BLaER1 treated with 17β-estradiol and CSF1 and Interleukin-3, amounts not matched to agents 10 nM and 100 nM (cell line): ENCODE measurements around the gene LAMA2.

Source experiments
- H3K27ac ChIP-seq, 11 experiments: shearing (Covaris generic); formaldehyde crosslinking; 2 replicates each; pipeline ENCODE4 v1.8.1; 2022
- H3K27me3 ChIP-seq, 11 experiments: shearing (Covaris generic); formaldehyde crosslinking; 2 replicates each; pipeline ENCODE4 v1.8.1; 2022
- H3K36me3 ChIP-seq, 11 experiments: shearing (Covaris generic); formaldehyde crosslinking; 2 replicates each; pipeline ENCODE4 v1.8.1; 2022
- H3K4me1 ChIP-seq, 10 experiments: shearing (Covaris generic); formaldehyde crosslinking; 2 replicates each; pipeline ENCODE4 v1.8.1; 2022
- H3K4me2 ChIP-seq, 11 experiments: shearing (Covaris generic); formaldehyde crosslinking; 2 replicates each; pipeline ENCODE4 v1.8.1; 2022
- H3K4me3 ChIP-seq, 10 experiments: shearing (Covaris generic); formaldehyde crosslinking; 2 replicates each; pipeline ENCODE4 v1.8.1; 2022
- H3K9ac ChIP-seq, 11 experiments: shearing (Covaris generic); formaldehyde crosslinking; 2 replicates each; pipeline ENCODE4 v1.8.1; 2022
- H3K9me3 ChIP-seq, 11 experiments: shearing (Covaris generic); formaldehyde crosslinking; replicated peaks in 1 of 11; 2 replicates each; pipeline ENCODE4 v1.8.1; 2022
- H4K20me1 ChIP-seq, 11 experiments: shearing (Covaris generic); formaldehyde crosslinking; 2 replicates each; pipeline ENCODE4 v1.8.1; 2022
- Cebpa-rat ChIP-seq, 11 experiments: shearing (Covaris generic); IDR thresholded peaks; 2 replicates each; pipeline ENCODE4 v1.8.1; 2022

LAMA2 gene

GRCh38 chr6:129469070-129469662 is 586.2 kb downstream of the LAMA2 start:
- no peaks in the 10 kb centered on the region for H3K27me3 ChIP-seq
- no peaks in the 10 kb centered on the region for H3K4me1 ChIP-seq
- H3K27ac ChIP-seq: no peak overlapping the region
- TF ChIP-seq Cebpa-rat (IDR thresholded peaks at IDR 0.05): no peak
- H3K9me3 ChIP-seq: no peaks in the 10 kb centered on the region
- no peaks in the 10 kb centered on the region for H4K20me1 ChIP-seq
- H3K4me2 ChIP-seq: no peak overlapping the region
- no peak overlapping the region for H3K4me3 ChIP-seq
- no peak overlapping the region for H3K9ac ChIP-seq
- peaks cover 0 to 10% (median 0%) of the 10 kb centered on the region in 11 experiments; a peak in 2 of 22 replicates for H3K36me3 ChIP-seq

GRCh38 chr6:129472239-129472638 is 589.3 kb downstream of the LAMA2 start:
- Histone ChIP-seq H3K4me1 (no peaks in the 10 kb centered on the region), H4K20me1 (no peaks in the 10 kb centered on the region), H3K27ac (no peak overlapping the region), H3K4me2 (no peak overlapping the region), H3K4me3 (no peak overlapping the region), H3K27me3 (no peaks in the 10 kb centered on the region), H3K36me3 (peaks cover 0 to 7% (median 0%) of the 10 kb centered on the region in 11 experiments; a peak in 1 of 22 replicates), H3K9me3 (no peaks in the 10 kb centered on the region), H3K9ac (no peak overlapping the region)
- TF ChIP-seq Cebpa-rat (IDR thresholded peaks at IDR 0.05): no peak

- Histone ChIP-seq H3K9me3 (no peaks in the 10 kb centered on the region), H3K9ac (no peak overlapping the region), H3K4me1 (no peaks in the 10 kb centered on the region), H4K20me1 (no peaks in the 10 kb centered on the region), H3K4me2 (no peak overlapping the region), H3K27ac (no peak overlapping the region), H3K27me3 (no peaks in the 10 kb centered on the region), H3K4me3 (no peak overlapping the region), H3K36me3 (peaks cover 0 to 7% (median 0%) of the 10 kb centered on the region in 11 experiments; a peak in 1 of 22 replicates)
- no peak for TF ChIP-seq Cebpa-rat (IDR thresholded peaks at IDR 0.05)
Observed at GRCh38 chr6:129473546-129473945, 590.6 kb downstream of the LAMA2 start.

- Histone ChIP-seq H3K36me3 (peaks cover 0 to 14% (median 0%) of the 10 kb centered on the region in 11 experiments; a peak in 1 of 22 replicates), H3K4me2 (no peak overlapping the region), H3K9ac (no peak overlapping the region), H3K9me3 (no peaks in the 10 kb centered on the region), H4K20me1 (no peaks in the 10 kb centered on the region), H3K4me1 (no peaks in the 10 kb centered on the region), H3K4me3 (no peak overlapping the region), H3K27me3 (no peaks in the 10 kb centered on the region), H3K27ac (no peak overlapping the region)
- TF ChIP-seq Cebpa-rat (IDR thresholded peaks at IDR 0.05): no peak
Observed at GRCh38 chr6:129475477-129476247, 592.7 kb downstream of the LAMA2 start.

GRCh38 chr6:129476248-129476564 is 593.3 kb downstream of the LAMA2 start:
- H4K20me1 ChIP-seq: no peaks in the 10 kb centered on the region
- TF ChIP-seq Cebpa-rat (IDR thresholded peaks at IDR 0.05): no peak
- H3K9me3 ChIP-seq: no peaks in the 10 kb centered on the region
- H3K9ac ChIP-seq: no peak overlapping the region
- no peak overlapping the region for H3K27ac ChIP-seq
- H3K4me2 ChIP-seq: no peak overlapping the region
- no peaks in the 10 kb centered on the region for H3K4me1 ChIP-seq
- no peaks in the 10 kb centered on the region for H3K27me3 ChIP-seq
- H3K4me3 ChIP-seq: no peak overlapping the region
- H3K36me3 ChIP-seq: peaks cover 0 to 17% (median 0%) of the 10 kb centered on the region in 11 experiments; a peak in 2 of 22 replicates

GRCh38 chr6:129476810-129477209 is 593.9 kb downstream of the LAMA2 start:
- Histone ChIP-seq H3K9ac (no peak overlapping the region), H3K4me1 (no peaks in the 10 kb centered on the region), H4K20me1 (no peaks in the 10 kb centered on the region), H3K4me2 (no peak overlapping the region), H3K9me3 (no peaks in the 10 kb centered on the region), H3K4me3 (no peak overlapping the region), H3K27me3 (no peaks in the 10 kb centered on the region), H3K36me3 (peaks cover 0 to 23% (median 0%) of the 10 kb centered on the region in 11 experiments; a peak in 3 of 22 replicates), H3K27ac (no peak overlapping the region)
- no peak for TF ChIP-seq Cebpa-rat (IDR thresholded peaks at IDR 0.05)

GRCh38 chr6:129478379-129478778 is 595.4 kb downstream of the LAMA2 start:
- no peaks in the 10 kb centered on the region for H4K20me1 ChIP-seq
- no peak overlapping the region for H3K27ac ChIP-seq
- no peak overlapping the region for H3K9ac ChIP-seq
- no peak overlapping the region for H3K4me3 ChIP-seq
- H3K4me2 ChIP-seq: no peak overlapping the region
- H3K27me3 ChIP-seq: no peaks in the 10 kb centered on the region
- no peak for TF ChIP-seq Cebpa-rat (IDR thresholded peaks at IDR 0.05)
- no peaks in the 10 kb centered on the region for H3K4me1 ChIP-seq
- peaks cover 0 to 24% (median 0%) of the 10 kb centered on the region in 11 experiments; a peak in 3 of 22 replicates for H3K36me3 ChIP-seq
- no peaks in the 10 kb centered on the region for H3K9me3 ChIP-seq

- peaks cover 0 to 14% (median 10%) of the 10 kb centered on the region in 10 experiments; a peak in 13 of 20 replicates for H3K4me1 ChIP-seq
Observed at GRCh38 chr6:129481706-129482105, 598.8 kb downstream of the LAMA2 start.

GRCh38 chr6:129485746-129486145 is 602.8 kb downstream of the LAMA2 start:
- H3K27me3 ChIP-seq: no peaks in the 10 kb centered on the region
- H3K9me3 ChIP-seq: no peaks in the 10 kb centered on the region
- peaks cover 0 to 11% (median 0%) of the 10 kb centered on the region in 11 experiments; a peak in 3 of 22 replicates for H3K36me3 ChIP-seq
- TF ChIP-seq Cebpa-rat (IDR thresholded peaks at IDR 0.05): no peak
- H3K4me1 ChIP-seq: peaks cover 19 to 32% (median 26%) of the 10 kb centered on the region in 10 experiments
- H3K4me2 ChIP-seq: peak overlapping the region in 8 of 11 experiments; percentile 21 to 62 (median 32); a peak in 15 of 22 replicates
- H3K4me3 ChIP-seq: no peak overlapping the region
- H3K9ac ChIP-seq: no peak overlapping the region
- H4K20me1 ChIP-seq: no peaks in the 10 kb centered on the region
- H3K27ac ChIP-seq: no peak overlapping the region

More at GRCh38 chr6:129481706-129482105, 598.8 kb downstream of the LAMA2 start:
- Histone ChIP-seq H3K9ac (no peak overlapping the region), H3K27ac (no peak overlapping the region), H3K4me3 (no peak overlapping the region), H3K4me2 (no peak overlapping the region), H3K27me3 (no peaks in the 10 kb centered on the region), H3K9me3 (no peaks in the 10 kb centered on the region), H3K36me3 (peaks cover 0 to 17% (median 0%) of the 10 kb centered on the region in 11 experiments; a peak in 3 of 22 replicates), H4K20me1 (no peaks in the 10 kb centered on the region)
- no peak for TF ChIP-seq Cebpa-rat (IDR thresholded peaks at IDR 0.05)
